ENCODE measurements around the gene DDX54. TPM values are rescaled to one million over a fixed set of nuclear protein-coding genes. Genes with fewer than 3 reads are reported as not detected.
A peak's percentile ranks its signal among the peaks of the same experiment; 100 is the strongest.

DDX54 gene
- total and polyA plus RNA-seq, 2 of the 8 experiments (the other 6 are each of a cell fraction or from before 2014, with no cell fraction given) = 64.9 to 113 TPM

DNA sequence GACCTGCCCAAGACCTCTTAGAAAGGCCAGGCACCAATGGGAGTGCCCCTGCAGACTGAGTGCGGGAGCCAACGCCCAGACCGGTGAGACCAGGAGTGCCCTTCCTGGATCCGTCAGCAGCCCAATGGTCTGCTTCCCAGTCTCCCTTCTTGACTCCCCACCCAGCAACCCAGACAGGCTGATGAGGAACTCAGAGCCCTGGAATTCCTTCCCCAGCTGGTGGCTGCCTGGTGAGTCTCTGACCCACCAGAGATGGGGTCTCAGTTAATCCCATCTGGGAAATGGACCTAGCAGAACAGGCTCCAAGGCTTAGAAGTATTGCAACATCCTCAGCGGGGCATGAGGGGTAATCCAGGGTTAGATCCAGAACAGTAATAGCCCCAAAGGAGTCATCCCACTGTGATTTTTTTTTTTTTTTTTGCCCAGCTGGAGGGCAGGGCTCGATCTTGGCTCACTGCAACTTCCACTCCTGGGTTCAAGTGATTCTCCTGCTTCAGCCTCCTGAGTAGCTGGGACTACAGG, 48.2 kb downstream of the DDX54 start:
- CTCF ChIA-PET (ENCODE audit: partially characterized antibody) = interaction anchor here (1.1 to 7.8 kb wide), 12 partner anchors 8 to 288 kb away, joined by 3 to 43 read pairs (median 10); no protein-coding TSS in a partner anchor
- Histone ChIP-seq H4K8ac (ENCODE audit: extremely low read depth, insufficient read depth, low read length) (no peak overlapping the region), H3K18ac (ENCODE audit: extremely low read depth, low read length) (no peak overlapping the region), H3K27ac (ENCODE audit: low read depth, low read length) (no peak overlapping the region), H3K4me1 (replicated peaks in 1 of 4; ENCODE audit: control insufficient read depth in 3 of 4, insufficient read depth in 4 of 4, low read length in 3 of 4) (peaks cover 0 to 13% (median 8%) of the 10 kb centered on the region in 4 experiments; a peak in 6 of 7 replicates), H3K9ac (replicated peaks in 1 of 4; ENCODE audit: extremely low read depth in 1 of 4, low read depth in 3 of 4, low read length in 3 of 4) (no peak overlapping the region), H4K5ac (ENCODE audit: insufficient read length, low read depth, low read length) (no peak overlapping the region), H4K91ac (replicated peaks; ENCODE audit: insufficient read length, low read length) (no peak overlapping the region), H2BK12ac (ENCODE audit: low read depth, low read length) (0 out of 2 replicates have a peak overlapping the region, but pooled peaks have one; percentile 50), H4K20me1 (replicated peaks in 1 of 2; ENCODE audit: control insufficient read depth in 1 of 2, insufficient read depth in 2 of 2, low read length in 2 of 2) (no peaks in the 10 kb centered on the region), H3K27me3 (replicated peaks in 1 of 4; ENCODE audit: control insufficient read depth in 3 of 4, extremely low read depth in 1 of 4, insufficient read depth in 3 of 4, low read length in 3 of 4) (peaks cover 0 to 13% (median 6%) of the 10 kb centered on the region in 4 experiments; a peak in 5 of 7 replicates), H3K14ac (ENCODE audit: insufficient read length) (no peak overlapping the region), H3K56ac (replicated peaks; ENCODE audit: insufficient read length, low read depth, low read length) (no peak overlapping the region), H2BK15ac (ENCODE audit: low read length) (no peak overlapping the region), H3K79me1 (ENCODE audit: low read depth, low read length) (no peaks in the 10 kb centered on the region), H3K4ac (replicated peaks; ENCODE audit: insufficient read length, low read depth, low read length) (no peak overlapping the region), H3K23me2 (ENCODE audit: low read depth, low read length) (peaks cover 12% of the 10 kb centered on the region; the same call in 1 of the 2 replicates), H2BK5ac (ENCODE audit: low read depth, low read length) (no peak overlapping the region), H2AK5ac (ENCODE audit: low read depth, low read length) (no peak overlapping the region), H3K23ac (ENCODE audit: insufficient read length) (no peak overlapping the region), H3K36me3 (ENCODE audit: control insufficient read depth in 2 of 4, insufficient read depth in 4 of 4, low read length in 3 of 4) (no peaks in the 10 kb centered on the region), H3K9me3 (ENCODE audit: insufficient read depth in 2 of 2, low read depth in 1 of 2, low read length in 1 of 2) (no peaks in the 10 kb centered on the region), H2BK120ac (replicated peaks; ENCODE audit: low read depth, low read length) (no peak overlapping the region), H3K4me2 (ENCODE audit: insufficient read depth in 1 of 2, low read depth in 2 of 2, low read length in 2 of 2) (no peak overlapping the region), H2AFZ (ENCODE audit: low read length) (no peak overlapping the region), H3K4me3 (ENCODE audit: extremely low read depth in 1 of 4, insufficient read depth in 2 of 4, low read depth in 3 of 4, low read length in 4 of 4) (no peak overlapping the region), H2BK20ac (ENCODE audit: low read length) (no peak overlapping the region), H3K79me2 (ENCODE audit: control insufficient read depth in 1 of 2, insufficient read depth in 2 of 2, low read length in 2 of 2) (no peaks in the 10 kb centered on the region)
- POLR2A ChIA-PET (ENCODE audit: partially characterized antibody) = interaction anchor here (0.6 to 1.0 kb wide), 2 partner anchors 16 to 56 kb away, joined by 3 read pairs; no protein-coding TSS in a partner anchor
- 91% methylated on average over 6 of the region's 6 CpGs; no CpG with 5 or more reads in 1 of the 2 experiments for WGBS, 2 experiments (ENCODE audit: extremely low coverage in 1 of 2, insufficient coverage in 1 of 2, insufficient read length in 1 of 2, insufficient replicate concordance in 2 of 2, low coverage in 1 of 2, low lambda C conversion rate in 2 of 2, missing lambda C conversion rate in 1 of 2)
- FAIRE-seq (no peak), DNase-seq (ENCODE audit: low read depth in 1 of 2, low spot score in 2 of 2) (no peak)
- no peak for TF ChIP-seq RAD21 (IDR thresholded peaks at IDR 0.05 in 1 of 2, conservative IDR thresholded peaks at IDR 0.05 in 1 of 2; ENCODE audit: low read depth in 2 of 2, low read length in 2 of 2)
- no peak for TF ChIP-seq SUZ12 (IDR thresholded peaks at IDR 0.05; ENCODE audit: low read length)
- TF ChIP-seq RFX5 (IDR thresholded peaks at IDR 0.05; ENCODE audit: borderline replicate concordance, low read depth, low read length) = no peak
- no peak for TF ChIP-seq SIN3A (conservative IDR thresholded peaks at IDR 0.05 in 1 of 2, IDR thresholded peaks at IDR 0.05 in 1 of 2; ENCODE audit: low read depth in 1 of 2, low read length in 2 of 2)
- no peak for TF ChIP-seq HDAC2 (IDR thresholded peaks at IDR 0.05; ENCODE audit: borderline replicate concordance in 1 of 2, low read depth in 2 of 2, low read length in 2 of 2)
- TF ChIP-seq POU5F1 (IDR thresholded peaks at IDR 0.05; ENCODE audit: low read depth, low read length) = no peak
- TF ChIP-seq, protein P1, sequence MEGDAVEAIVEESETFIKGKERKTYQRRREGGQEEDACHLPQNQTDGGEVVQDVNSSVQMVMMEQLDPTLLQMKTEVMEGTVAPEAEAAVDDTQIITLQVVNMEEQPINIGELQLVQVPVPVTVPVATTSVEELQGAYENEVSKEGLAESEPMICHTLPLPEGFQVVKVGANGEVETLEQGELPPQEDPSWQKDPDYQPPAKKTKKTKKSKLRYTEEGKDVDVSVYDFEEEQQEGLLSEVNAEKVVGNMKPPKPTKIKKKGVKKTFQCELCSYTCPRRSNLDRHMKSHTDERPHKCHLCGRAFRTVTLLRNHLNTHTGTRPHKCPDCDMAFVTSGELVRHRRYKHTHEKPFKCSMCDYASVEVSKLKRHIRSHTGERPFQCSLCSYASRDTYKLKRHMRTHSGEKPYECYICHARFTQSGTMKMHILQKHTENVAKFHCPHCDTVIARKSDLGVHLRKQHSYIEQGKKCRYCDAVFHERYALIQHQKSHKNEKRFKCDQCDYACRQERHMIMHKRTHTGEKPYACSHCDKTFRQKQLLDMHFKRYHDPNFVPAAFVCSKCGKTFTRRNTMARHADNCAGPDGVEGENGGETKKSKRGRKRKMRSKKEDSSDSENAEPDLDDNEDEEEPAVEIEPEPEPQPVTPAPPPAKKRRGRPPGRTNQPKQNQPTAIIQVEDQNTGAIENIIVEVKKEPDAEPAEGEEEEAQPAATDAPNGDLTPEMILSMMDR (IDR thresholded peaks at IDR 0.05; ENCODE audit: control extremely low read depth in 1 of 3, insufficient read depth in 1 of 3, low read depth in 1 of 3, low read length in 3 of 3) = no peak
